Tibial nerve (tissue), 4 donors: ENCODE results near the gene ZBED1. TPM values are rescaled to one million over a fixed set of nuclear protein-coding genes. Genes with fewer than 3 reads are reported as not detected.
A peak's percentile ranks its signal among the peaks of the same experiment; 100 is the strongest.
"Not testable (repeated sequence)": the region's sequence is repeated elsewhere in the genome, so short reads cannot be mapped to it uniquely, and the experiment has no call there.

ENCODE experiments used
- DNase-seq, 2 donors: peaks; one replicate each; pipeline ENCODE4 v3.0.0-alpha.2; 2019; ENCODE audit warnings: low spot score in 2 of 2
- H3K27ac ChIP-seq, 4 donors: fragments of 200-600 bp; sonication (generic) in 3 of 4; one replicate each; pipeline ENCODE4 v1.5.1; 2017 to 2019; ENCODE audit warnings: mild to moderate bottlenecking in 1 of 4
- H3K27me3 ChIP-seq, 2 donors: fragments of 200-600 bp; sonication (generic) in 1 of 2; one replicate each; pipeline versions ENCODE4 v1.5.1 to v1.6.0; 2017 to 2019
- H3K36me3 ChIP-seq, 3 donors: fragments of 200-600 bp; sonication (generic); one replicate each; pipeline ENCODE4 v1.5.1; 2018 to 2019
- H3K4me1 ChIP-seq, 4 donors: fragments of 200-600 bp; sonication (generic) in 3 of 4; one replicate each; pipeline ENCODE4 v1.5.1; 2017 to 2019
- H3K4me3 ChIP-seq, 4 donors: fragments of 200-600 bp; sonication (generic) in 3 of 4; one replicate each; pipeline ENCODE4 v1.5.1; 2017 to 2019; ENCODE audit warnings: mild to moderate bottlenecking in 1 of 4, moderate library complexity in 1 of 4
- H3K9me3 ChIP-seq, 4 donors: fragments of 200-600 bp; sonication (generic) in 3 of 4; one replicate each; pipeline ENCODE4 v1.5.1; 2017 to 2019
- EP300 ChIP-seq, 2 donors: sonication (generic); formaldehyde crosslinking; IDR thresholded peaks; one replicate each; pipeline ENCODE4 v1.6.1; 2017; ENCODE audit warnings: antibody characterized with exemption in 2 of 2, mild to moderate bottlenecking in 1 of 2
- POLR2A ChIP-seq, 2 donors: fragments of 450-650 bp; IDR thresholded peaks; one replicate each; pipeline ENCODE4 v1.6.1; 2017; ENCODE audit warnings: antibody characterized with exemption in 2 of 2, mild to moderate bottlenecking in 2 of 2, moderate library complexity in 2 of 2
- WGBS, 2 donors: methylation state at CpG; one replicate each; pipeline ENCODE4 v1.1.5; 2018; 5-methylcytosine and 5-hydroxymethylcytosine counted together
- total RNA-seq, 4 donors: library from RNA; depleted of rRNA; stranded (reverse); fragments of >200 nt; gene quantifications; one replicate each; pipeline ENCODE4 v1.1.0, GENCODE V29; 2016
- TF ChIP-seq, protein P1 (sequence below), 5 experiments: fragments of 200-600 bp in 3 of 5; fragments of 450-650 bp in 2 of 5; sonication (generic) in 3 of 5; IDR thresholded peaks; one replicate each; pipeline ENCODE4 v1.5.1; 2016 to 2019; ENCODE audit warnings: antibody characterized with exemption in 5 of 5, mild to moderate bottlenecking in 3 of 5, moderate library complexity in 2 of 5

Gene ZBED1
- total RNA-seq, 4 donors from 2014 or later = 35.6 to 68.2 (median 48.2) TPM

DNA sequence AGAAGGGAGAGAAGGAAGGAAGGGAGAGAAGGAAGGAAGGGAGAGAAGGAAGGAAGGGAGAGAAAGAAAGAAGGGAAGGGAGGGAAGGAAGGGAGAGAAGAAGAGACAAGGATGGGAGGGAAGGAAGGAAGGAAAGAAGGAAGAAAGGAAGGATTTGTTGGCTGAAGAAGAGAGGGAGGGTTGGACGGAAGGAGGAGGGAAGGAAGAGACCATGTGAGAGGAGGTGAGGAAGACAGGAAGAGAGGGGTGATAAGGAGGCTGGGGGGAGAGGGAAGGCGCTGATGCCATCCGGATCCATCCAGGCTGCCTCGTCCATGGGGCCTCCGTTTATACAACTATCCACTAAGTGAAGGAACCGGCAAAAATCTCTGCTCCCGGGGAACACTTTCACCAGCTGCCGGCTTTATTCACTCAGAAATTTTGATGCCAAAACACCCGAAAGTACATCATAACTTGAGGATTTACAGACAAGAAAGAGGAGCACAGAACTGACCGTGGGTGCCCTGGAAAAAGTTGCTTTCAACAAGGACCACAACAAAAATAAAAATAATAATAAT, 14.9 kb downstream of the ZBED1 start:
- Histone ChIP-seq H3K9me3 (no peaks in the 10 kb centered on the region), H3K36me3 (peaks cover 10 to 44% (median 26%) of the 10 kb centered on the region in 3 donors), H3K4me1 (peaks cover 0 to 38% (median 8%) of the 10 kb centered on the region in 4 donors), H3K27me3 (no peaks in the 10 kb centered on the region), H3K4me3 (no peak overlapping the region), H3K27ac (peak overlapping the region; percentile 72 to 90 (median 80))
- 68 to 75% methylated on average over 10 of the region's 10 CpGs for WGBS, 2 donors
- TF ChIP-seq, protein P1, sequence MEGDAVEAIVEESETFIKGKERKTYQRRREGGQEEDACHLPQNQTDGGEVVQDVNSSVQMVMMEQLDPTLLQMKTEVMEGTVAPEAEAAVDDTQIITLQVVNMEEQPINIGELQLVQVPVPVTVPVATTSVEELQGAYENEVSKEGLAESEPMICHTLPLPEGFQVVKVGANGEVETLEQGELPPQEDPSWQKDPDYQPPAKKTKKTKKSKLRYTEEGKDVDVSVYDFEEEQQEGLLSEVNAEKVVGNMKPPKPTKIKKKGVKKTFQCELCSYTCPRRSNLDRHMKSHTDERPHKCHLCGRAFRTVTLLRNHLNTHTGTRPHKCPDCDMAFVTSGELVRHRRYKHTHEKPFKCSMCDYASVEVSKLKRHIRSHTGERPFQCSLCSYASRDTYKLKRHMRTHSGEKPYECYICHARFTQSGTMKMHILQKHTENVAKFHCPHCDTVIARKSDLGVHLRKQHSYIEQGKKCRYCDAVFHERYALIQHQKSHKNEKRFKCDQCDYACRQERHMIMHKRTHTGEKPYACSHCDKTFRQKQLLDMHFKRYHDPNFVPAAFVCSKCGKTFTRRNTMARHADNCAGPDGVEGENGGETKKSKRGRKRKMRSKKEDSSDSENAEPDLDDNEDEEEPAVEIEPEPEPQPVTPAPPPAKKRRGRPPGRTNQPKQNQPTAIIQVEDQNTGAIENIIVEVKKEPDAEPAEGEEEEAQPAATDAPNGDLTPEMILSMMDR (IDR thresholded peaks at IDR 0.05) = no peak
- no peak for TF ChIP-seq POLR2A (IDR thresholded peaks at IDR 0.05)
- no peak for TF ChIP-seq EP300 (IDR thresholded peaks at IDR 0.05)
- no peak for DNase-seq

DNA sequence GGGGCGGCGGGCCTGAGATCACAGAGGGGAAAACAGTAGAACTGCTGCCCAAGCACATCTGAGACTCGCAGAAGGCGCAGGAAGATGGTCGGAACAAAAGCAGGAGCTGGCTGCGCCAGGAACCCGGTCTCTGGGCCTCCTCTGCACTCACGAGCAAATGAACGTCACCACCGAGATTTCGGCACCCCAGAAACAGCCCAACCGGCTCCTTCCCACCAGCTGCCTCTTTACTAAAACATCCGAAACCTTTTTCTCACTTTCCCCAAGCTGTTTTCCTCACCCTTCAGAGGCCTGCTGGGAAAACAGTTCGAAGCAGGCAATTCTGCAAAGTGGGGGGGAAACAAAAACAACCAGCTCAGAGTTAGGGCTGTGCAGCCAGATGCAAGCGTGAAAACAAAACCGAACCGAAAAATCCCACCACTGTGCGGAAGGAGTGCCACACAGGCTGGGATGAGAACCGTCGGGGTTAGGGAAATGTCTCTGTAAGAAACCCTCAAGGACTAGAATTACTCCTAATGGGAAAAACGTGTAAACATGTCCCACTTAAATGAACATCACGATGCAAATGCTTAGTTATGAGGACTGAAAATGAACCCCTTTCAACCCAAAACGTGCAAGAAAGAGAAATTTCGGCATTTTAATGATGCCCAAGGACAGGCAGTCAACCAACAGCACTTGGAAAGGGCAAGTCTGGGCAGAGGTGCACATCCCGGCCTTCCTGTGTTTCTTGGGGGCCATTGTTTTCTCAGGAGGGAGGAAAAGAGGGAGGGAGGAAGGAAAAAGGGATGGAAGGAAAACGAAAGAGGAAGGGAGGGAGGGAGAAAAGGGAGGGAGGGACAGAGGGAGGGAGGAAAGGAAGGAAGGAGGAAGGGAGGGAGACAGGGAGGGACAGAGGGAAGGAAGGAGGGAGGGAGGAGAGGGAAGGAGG, 15.8 kb downstream of the ZBED1 start:
- Histone ChIP-seq H3K4me1 (peaks cover 0 to 38% (median 8%) of the 10 kb centered on the region in 4 donors), H3K27ac (peak overlapping the region; percentile 70 to 90 (median 80)), H3K36me3 (peaks cover 7 to 36% (median 19%) of the 10 kb centered on the region in 3 donors), H3K9me3 (no peaks in the 10 kb centered on the region), H3K27me3 (no peaks in the 10 kb centered on the region), H3K4me3 (peak overlapping the region; percentile 14 to 36 (median 30))
- WGBS, 2 donors = 14 to 34% methylated on average over 26 of the region's 26 CpGs
- peak in 1 of 2 donors; percentile 32 for DNase-seq
- TF ChIP-seq, protein P1 (IDR thresholded peaks at IDR 0.05) = no peak
- TF ChIP-seq EP300 (IDR thresholded peaks at IDR 0.05) (peak in 1 of 2 donors; percentile 21), POLR2A (IDR thresholded peaks at IDR 0.05) (no peak)

DNA sequence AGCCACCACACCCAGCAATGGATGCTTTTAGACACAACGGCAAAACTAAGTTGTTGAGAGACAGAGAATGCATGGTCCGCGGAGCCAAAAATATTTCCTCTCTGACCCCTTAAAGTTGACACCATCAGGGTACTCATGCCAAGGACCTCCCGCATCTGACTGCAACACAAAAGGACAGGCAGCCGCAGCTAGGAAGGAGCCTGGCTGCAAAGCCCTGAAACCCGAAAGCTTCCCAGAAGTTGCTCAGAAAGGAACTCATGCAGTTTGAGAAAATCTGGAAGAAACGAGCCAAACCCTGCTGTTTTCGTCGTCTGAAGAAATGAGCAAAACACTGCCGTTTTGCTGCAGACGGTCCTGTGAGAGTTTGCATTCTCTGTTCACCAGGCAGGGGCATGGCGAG, 16.5 kb downstream of the ZBED1 start:
- H3K36me3 ChIP-seq = peaks cover under 1 to 31% (median 12%) of the 10 kb centered on the region in 3 donors
- H3K27me3 ChIP-seq = no peaks in the 10 kb centered on the region
- H3K27ac ChIP-seq = peak overlapping the region; percentile 70 to 90 (median 80)
- H3K9me3 ChIP-seq = no peaks in the 10 kb centered on the region
- peaks cover 0 to 38% (median 8%) of the 10 kb centered on the region in 4 donors for H3K4me1 ChIP-seq
- peak overlapping the region; percentile 14 to 36 (median 30) for H3K4me3 ChIP-seq
- 14 to 27% methylated on average over 12 of the region's 12 CpGs for WGBS, 2 donors
- DNase-seq = no peak
- TF ChIP-seq, protein P1 (IDR thresholded peaks at IDR 0.05) = no peak
- no peak for TF ChIP-seq POLR2A (IDR thresholded peaks at IDR 0.05)
- no peak for TF ChIP-seq EP300 (IDR thresholded peaks at IDR 0.05)

DNA sequence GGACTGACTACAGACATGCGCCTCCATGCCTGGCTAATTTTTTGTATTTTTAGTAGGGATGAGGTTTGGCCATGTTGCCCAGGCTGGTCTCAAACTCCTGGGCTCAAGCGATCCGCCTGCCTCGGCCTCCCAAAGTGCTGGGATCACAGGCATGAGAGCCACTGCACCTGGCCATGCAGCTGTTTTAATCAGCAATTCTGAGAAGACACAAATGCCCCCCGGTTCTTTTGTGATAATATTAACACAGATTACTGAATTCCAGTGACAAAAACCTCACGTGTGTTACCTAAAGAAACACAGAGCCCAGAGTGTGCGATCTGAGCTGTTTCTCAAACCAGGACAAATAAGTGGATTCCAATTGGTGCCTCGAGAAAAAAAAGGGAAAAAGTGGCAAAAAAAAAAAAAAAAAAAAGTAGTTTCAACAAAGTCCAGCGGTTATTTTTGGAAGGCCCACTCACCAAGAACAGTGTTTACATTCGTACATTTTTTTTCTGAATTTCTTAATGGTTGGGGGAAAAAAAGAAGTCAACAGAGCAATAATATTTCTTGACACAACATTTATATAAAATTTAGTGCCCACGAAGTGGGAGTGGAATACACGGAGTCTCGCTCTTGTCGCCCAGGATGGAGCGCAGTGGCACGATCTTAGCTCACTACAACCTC, 17.2 kb downstream of the ZBED1 start:
- Histone ChIP-seq H3K4me3 (no peak overlapping the region), H3K27ac (peak overlapping the region in 3 of 4 donors; percentile 70 to 90 (median 89)), H3K27me3 (no peaks in the 10 kb centered on the region), H3K9me3 (no peaks in the 10 kb centered on the region), H3K36me3 (peaks cover 0 to 23% (median 4%) of the 10 kb centered on the region in 3 donors), H3K4me1 (peaks cover 0 to 38% (median 8%) of the 10 kb centered on the region in 4 donors)
- DNase-seq = no peak
- TF ChIP-seq EP300 (IDR thresholded peaks at IDR 0.05) = no peak
- no peak for TF ChIP-seq POLR2A (IDR thresholded peaks at IDR 0.05)
- TF ChIP-seq, protein P1 (IDR thresholded peaks at IDR 0.05) = no peak
- 73 to 80% methylated on average over 16 of the region's 16 CpGs for WGBS, 2 donors

DNA sequence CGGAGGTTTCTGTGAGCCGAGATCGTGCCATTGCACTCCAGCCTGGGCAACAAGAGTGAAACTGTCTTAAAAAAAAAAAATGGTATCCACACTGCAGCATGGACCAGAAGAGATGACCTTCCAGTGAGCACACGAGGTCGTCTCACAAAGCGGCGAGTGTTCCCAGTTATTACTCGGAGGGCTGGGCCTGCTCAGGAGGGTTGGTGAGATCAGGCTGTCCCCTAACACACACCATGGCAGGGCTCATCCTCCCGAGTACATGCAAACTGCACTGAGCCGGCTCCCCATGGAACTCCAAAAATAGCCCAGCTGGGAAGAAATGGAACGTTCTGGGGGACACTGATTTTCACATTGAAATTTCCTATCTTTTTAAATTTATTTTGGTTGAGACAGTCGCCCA, 19.2 kb downstream of the ZBED1 start:
- not testable (repeated sequence) for H3K27ac ChIP-seq, H3K27me3 ChIP-seq, DNase-seq, H3K4me3 ChIP-seq, H3K36me3 ChIP-seq, H3K9me3 ChIP-seq
- peaks cover 0 to 36% (median 8%) of the 10 kb centered on the region in 4 donors for H3K4me1 ChIP-seq
- WGBS, 2 donors = 55 to 70% methylated on average over 11 to 12 of the region's 12 CpGs

DNA sequence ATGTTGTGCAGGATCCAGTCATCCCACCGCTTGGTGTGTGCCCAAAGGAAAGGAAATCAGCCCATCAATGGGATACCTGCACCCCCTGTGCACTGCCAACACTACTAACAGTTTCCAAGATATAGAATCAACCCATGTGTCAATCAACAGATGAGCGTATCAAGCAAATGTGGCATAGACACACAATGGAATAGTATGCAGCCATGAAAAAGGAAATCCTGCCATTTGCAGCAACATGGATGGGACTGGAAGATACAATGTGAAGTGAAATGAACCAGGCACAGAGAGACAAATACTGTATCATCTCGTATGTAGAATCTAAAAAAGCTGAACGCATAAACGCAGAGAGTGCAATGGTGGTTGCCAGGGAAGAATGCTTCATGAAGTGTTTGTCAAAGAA, 20.8 kb downstream of the ZBED1 start:
- not testable (repeated sequence) for H3K9me3 ChIP-seq, DNase-seq, H3K27me3 ChIP-seq, H3K27ac ChIP-seq, H3K4me3 ChIP-seq, H3K36me3 ChIP-seq
- WGBS, 2 donors = 80 to 97% methylated on average over 5 of the region's 5 CpGs
- peaks cover 0 to 26% (median 4%) of the 10 kb centered on the region in 4 donors for H3K4me1 ChIP-seq
